Large intestine (tissue), 3 donors: ENCODE results near the gene DPP9. TPM values are rescaled to one million over a fixed set of nuclear protein-coding genes. Genes with fewer than 3 reads are reported as not detected.
A peak's percentile ranks its signal among the peaks of the same experiment; 100 is the strongest.
"Not testable (repeated sequence)": the region's sequence is repeated elsewhere in the genome, so short reads cannot be mapped to it uniquely, and the experiment has no call there.

ENCODE experiments used
- DNase-seq, 2 donors: peaks; one replicate each; pipeline versions ENCODE4 v3.0.0 to v3.0.0-alpha.2; 2013
- H3K27ac ChIP-seq: one replicate; pipeline ENCODE4 v1.5.1; 2013; ENCODE audit warnings: low read length
- H3K27me3 ChIP-seq: 2 replicates; pipeline ENCODE4 v1.6.1; 2013; ENCODE audit warnings: low read length; ENCODE audit not compliant: control insufficient read depth, insufficient read depth
- H3K36me3 ChIP-seq: 2 replicates; pipeline ENCODE4 v1.6.1; 2013; ENCODE audit warnings: low read length; ENCODE audit not compliant: control insufficient read depth, insufficient read depth
- H3K4me1 ChIP-seq: one replicate; pipeline ENCODE4 v1.6.1; 2013; ENCODE audit warnings: low read length; ENCODE audit not compliant: control insufficient read depth, insufficient read depth
- H3K4me3 ChIP-seq: one replicate; pipeline ENCODE4 v1.5.1; 2013; ENCODE audit warnings: low read length
- H3K9me3 ChIP-seq: one replicate; pipeline ENCODE4 v1.6.1; 2013; ENCODE audit warnings: mild to moderate bottlenecking, low read depth, low read length, moderate library complexity; ENCODE audit not compliant: control insufficient read depth
- WGBS: methylation state at CpG from one replicate; pipeline ENCODE4 v1.1.5; 2013; ENCODE audit warnings: low lambda C conversion rate; ENCODE audit not compliant: insufficient coverage; 5-methylcytosine and 5-hydroxymethylcytosine counted together
- polyA plus RNA-seq: library from polyadenylated mRNA; unstranded; fragments of 120-200 nt; gene quantifications from one replicate; pipeline ENCODE4 v1.2.1, GENCODE V29; 2013

Gene DPP9
- polyA plus RNA-seq, 1 donor, result 34.7 TPM

DNA sequence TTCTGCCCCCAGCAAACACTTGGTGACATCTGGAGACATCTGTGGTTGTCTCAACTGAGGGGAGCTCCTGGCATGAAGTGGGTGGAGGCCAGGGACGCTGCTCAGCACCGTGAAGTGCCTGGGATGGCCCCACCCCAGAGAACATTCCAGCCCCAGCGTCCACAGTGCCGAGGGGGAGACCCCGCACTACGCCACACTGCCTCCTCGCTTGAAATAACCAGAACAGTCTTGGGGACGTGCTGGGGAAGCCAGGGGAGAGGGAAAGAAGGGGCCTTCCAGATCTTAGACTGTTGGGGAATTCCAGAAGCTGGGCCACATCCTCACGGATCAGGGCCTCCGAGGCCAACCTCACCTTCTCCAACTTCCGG is 4.2 kb downstream of the DPP9 start:
- WGBS, result no CpG with 5 or more reads among the region's 11 CpGs

DNA sequence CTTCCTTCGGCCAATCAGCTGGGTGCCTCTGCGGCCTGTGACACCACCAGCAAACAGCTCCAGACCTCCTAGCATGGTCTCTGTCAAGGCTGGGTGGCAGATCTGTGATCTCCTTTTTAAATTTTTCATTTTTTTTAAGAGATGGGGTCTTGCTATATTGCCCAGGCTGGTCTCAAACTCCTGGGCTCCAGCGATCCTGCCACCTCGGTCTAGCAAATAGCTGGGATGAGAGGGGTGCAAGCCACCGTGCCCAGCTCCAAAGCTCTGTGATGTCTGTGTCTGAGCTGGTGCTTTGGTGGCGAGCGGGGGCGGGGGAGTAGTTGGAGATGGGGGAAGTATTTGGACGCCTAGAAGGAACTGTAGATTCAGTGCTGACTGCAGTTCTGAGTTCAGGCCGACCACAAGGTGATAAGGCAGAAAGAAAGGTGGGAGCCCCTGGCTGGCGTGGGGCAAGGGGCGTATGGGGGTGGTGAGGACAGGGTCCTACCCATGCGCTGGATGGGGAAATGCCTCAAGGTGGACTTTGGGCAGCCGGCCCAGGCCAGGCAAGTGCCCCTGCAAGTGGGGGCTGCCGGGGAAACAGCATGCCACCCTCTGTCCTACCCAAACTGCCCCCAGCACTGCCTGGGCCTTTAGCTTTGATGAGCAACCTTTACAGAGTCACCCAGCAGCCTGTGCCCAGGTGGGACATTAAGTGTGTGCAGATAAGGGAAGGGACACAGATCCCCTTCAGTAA is 5.5 kb downstream of the DPP9 start:
- H3K4me1 ChIP-seq, result peaks cover 26% of the 10 kb centered on the region
- H3K4me3 ChIP-seq, result no peak overlapping the region
- DNase-seq, result no peak
- peaks cover 73% of the 10 kb centered on the region for H3K36me3 ChIP-seq
- no peaks in the 10 kb centered on the region for H3K9me3 ChIP-seq
- WGBS, result no CpG with 5 or more reads among the region's 15 CpGs
- peak overlapping the region; percentile 77 for H3K27ac ChIP-seq
- no peaks in the 10 kb centered on the region for H3K27me3 ChIP-seq

More for the DNA sequence above, 4.2 kb downstream of the DPP9 start:
- Histone ChIP-seq H3K27me3 (no peaks in the 10 kb centered on the region), H3K4me1 (peaks cover 26% of the 10 kb centered on the region), H3K9me3 (no peaks in the 10 kb centered on the region), H3K4me3 (no peak overlapping the region), H3K27ac (no peak overlapping the region), H3K36me3 (peaks cover 60% of the 10 kb centered on the region)
- DNase-seq, result no peak

DNA sequence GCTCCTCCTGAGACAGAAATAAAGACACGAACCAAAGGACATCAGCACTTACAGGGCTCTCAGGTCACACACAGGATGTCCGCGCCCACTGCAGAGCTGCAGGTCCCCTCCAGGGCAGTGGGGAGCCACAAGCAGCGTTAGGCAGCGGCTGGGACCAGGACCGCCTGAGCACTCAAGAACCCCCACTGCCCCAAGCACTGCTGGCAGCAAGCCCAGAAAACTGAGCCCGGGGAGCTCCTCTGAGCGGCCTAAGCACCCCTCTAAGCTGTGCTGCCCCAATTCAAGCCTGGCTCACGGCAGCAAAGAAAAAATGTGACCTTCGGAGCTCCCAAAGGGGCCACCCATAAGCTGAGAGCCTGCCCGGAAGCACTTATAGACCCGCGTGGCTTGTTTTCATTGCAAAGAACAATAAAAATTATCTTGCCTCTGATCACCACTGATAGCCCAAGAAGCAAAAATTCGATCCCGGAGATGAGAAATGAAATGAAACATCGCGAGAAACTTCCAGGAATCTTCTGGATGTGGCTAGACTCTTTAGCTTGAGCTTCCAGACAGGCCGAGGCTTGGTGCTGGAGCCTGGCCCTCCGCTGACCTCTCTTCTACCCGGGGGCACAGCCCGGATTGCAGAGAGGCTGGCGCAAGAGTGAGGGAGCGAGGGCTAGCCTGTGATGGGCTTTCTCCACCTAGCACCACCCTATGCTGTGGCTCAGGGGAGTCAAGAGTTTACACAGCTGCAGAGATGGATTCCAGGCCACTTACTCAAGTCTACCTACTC is 6.3 kb downstream of the DPP9 start:
- WGBS, result no CpG with 5 or more reads among the region's 23 CpGs
- H3K27ac ChIP-seq, result peak overlapping the region; percentile 77
- no peaks in the 10 kb centered on the region for H3K27me3 ChIP-seq
- H3K4me3 ChIP-seq, result no peak overlapping the region
- H3K4me1 ChIP-seq, result peaks cover 26% of the 10 kb centered on the region
- DNase-seq, result peak in 1 of 2 donors; percentile 66
- no peaks in the 10 kb centered on the region for H3K9me3 ChIP-seq
- peaks cover 81% of the 10 kb centered on the region for H3K36me3 ChIP-seq

DNA sequence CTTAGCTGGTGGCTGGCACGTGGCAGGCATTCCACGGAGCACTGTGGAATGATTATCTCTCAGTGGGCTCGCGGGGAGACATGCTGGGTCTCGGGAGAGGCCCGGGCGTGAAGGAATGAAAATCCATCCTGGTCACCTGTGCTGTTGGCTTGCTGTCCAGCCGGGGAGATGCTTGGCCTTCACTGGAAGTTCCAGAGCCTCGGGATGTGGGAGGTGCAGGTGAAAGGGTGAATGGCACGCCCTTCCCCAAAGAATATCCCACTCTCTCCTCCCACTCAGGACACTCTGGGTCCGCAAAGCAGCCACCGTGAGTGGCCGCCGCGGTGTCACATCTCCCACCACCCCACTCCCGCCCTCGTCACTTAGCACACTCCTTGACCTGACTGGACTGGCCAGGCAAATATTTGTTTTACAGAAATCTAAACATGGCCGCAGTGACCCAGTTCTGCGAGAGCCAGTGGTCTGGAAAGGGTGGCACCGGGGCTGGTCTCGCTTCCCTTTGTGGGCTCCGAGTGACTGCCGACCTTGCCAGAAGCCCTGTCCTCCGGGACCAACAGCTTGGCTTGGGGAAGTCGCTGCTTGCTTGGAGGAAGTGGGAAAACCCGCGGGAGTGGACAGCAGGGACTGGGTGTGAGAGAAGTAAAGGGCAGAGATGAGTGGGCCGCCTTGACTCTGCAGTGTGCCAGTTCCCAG is 8.0 kb downstream of the DPP9 start:
- Histone ChIP-seq H3K36me3 (peaks cover 86% of the 10 kb centered on the region), H3K4me3 (no peak overlapping the region), H3K27me3 (no peaks in the 10 kb centered on the region), H3K9me3 (no peaks in the 10 kb centered on the region), H3K4me1 (peaks cover 21% of the 10 kb centered on the region), H3K27ac (no peak overlapping the region)
- no CpG with 5 or more reads among the region's 28 CpGs for WGBS
- no peak for DNase-seq

DNA sequence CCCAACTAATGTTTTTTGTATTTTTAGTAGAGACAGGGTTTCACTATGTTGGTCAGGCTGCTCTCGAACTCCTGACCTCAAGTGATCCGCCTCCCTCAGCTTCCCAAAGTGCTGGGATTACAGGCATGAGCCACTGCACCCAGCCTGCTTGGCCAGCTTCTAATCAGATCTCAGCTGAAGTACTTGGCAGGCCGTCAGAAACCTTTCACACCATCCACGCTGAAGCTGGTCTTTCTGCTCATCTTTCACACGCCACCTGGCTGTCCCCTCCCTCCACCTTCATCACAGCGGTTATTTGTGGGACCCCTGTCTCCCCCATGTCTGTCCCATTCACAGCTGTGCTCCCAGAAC is 8.5 kb downstream of the DPP9 start:
- H3K4me3 ChIP-seq, H3K9me3 ChIP-seq, H3K27me3 ChIP-seq, H3K27ac ChIP-seq, DNase-seq: not testable (repeated sequence)
- no CpG with 5 or more reads among the region's 6 CpGs for WGBS
- H3K36me3 ChIP-seq, result peaks cover 86% of the 10 kb centered on the region
- peaks cover 21% of the 10 kb centered on the region for H3K4me1 ChIP-seq

DNA sequence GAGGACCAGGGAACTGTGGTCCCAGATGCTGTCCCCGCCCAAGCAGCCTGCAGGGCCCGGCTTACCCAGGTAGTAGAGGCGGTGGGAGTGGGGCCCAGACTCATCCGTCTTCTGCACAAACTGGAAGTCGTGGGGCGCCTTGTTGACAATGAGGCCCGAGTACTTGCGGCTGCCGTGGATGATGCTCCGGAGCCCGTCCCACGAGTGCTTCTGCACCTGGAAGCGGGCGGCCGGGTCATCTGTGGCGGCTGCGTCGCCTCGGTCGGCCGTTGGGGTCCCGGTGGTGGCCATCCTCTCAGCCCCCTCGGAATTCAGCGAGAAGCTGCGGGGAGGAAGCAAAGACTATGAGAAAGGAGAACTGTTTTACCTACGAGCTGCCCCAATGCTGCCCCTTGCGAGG is 9.6 kb downstream of the DPP9 start:
- peaks cover 84% of the 10 kb centered on the region for H3K36me3 ChIP-seq
- H3K4me1 ChIP-seq, result peaks cover 21% of the 10 kb centered on the region
- H3K9me3 ChIP-seq, result no peaks in the 10 kb centered on the region
- no CpG with 5 or more reads among the region's 27 CpGs for WGBS
- no peak overlapping the region for H3K4me3 ChIP-seq
- no peak for DNase-seq
- no peaks in the 10 kb centered on the region for H3K27me3 ChIP-seq
- H3K27ac ChIP-seq, result no peak overlapping the region

DNA sequence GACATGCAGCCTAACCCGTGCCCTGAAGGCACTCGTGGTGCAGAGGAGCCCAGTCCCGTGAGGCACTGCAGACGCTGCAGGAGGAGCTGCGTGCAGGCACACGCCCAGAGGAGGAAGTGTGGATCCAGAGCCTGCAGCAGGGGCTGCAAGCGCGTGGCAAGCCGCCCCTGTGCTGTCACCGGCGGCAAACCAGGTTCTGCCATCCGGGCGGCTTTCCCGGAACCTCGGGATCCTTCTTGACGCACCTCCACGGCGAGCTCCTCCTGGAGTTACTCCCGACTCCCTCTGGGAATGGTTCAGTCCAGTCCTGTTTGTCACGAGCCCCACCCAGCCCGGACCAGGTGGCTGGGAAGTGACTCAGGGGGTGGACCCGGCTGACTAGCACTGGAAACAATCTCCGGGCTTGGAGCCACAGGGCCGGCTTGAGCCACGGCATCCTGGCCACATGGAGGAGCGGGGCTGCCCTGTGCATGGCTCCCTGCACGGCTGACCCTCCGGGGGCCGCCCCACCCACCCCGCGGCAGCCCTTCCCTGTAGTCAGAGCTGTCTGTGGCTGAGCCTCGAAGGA is 10.2 kb downstream of the DPP9 start:
- Histone ChIP-seq H3K4me1 (peaks cover 20% of the 10 kb centered on the region), H3K27ac (no peak overlapping the region), H3K9me3 (no peaks in the 10 kb centered on the region), H3K4me3 (no peak overlapping the region), H3K27me3 (no peaks in the 10 kb centered on the region), H3K36me3 (peaks cover 80% of the 10 kb centered on the region)
- no CpG with 5 or more reads among the region's 32 CpGs for WGBS
- DNase-seq, result no peak

DNA sequence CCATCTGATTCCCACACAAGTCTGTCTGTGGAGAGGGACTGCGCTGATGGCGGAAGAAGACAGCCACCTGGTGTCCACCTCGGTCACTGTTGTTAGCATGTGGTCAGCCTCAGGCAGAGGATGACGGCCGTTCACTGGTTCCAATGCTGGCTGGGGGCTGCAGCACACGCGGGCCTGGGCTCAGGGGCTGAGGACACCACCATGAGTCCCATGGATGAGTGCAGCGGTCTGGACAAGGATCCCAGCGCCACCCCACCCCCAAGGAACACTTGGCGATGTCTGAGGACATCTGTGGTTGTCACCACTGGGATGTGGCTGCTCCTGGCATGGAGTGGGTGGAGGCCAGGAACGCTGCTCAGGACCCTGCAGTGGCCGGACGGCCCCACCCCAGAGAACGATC is 10.9 kb downstream of the DPP9 start:
- DNase-seq, result no peak
- H3K9me3 ChIP-seq, result no peaks in the 10 kb centered on the region
- peaks cover 73% of the 10 kb centered on the region for H3K36me3 ChIP-seq
- H3K4me1 ChIP-seq, result peaks cover 13% of the 10 kb centered on the region
- no peak overlapping the region for H3K27ac ChIP-seq
- no peaks in the 10 kb centered on the region for H3K27me3 ChIP-seq
- H3K4me3 ChIP-seq, result no peak overlapping the region
- no CpG with 5 or more reads among the region's 14 CpGs for WGBS

DNA sequence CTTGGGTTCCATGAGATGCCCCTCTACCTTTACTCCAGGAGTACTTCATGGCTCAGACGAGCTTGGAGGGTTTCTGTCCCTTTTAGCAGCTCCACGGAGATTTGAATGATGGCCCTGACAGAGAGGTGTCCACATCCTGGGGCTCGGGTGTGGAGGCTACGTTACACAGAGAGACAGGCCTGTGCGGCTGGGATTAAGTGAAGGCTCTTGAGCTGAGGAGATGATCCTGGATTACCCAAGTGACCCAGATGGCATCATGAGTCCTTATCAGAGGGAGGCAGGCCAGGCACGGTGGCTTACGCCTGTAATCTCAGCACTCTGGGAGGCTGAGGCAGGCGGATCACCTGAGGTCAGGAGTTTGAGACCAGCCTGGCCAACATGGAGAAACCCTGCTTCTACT is 12.4 kb downstream of the DPP9 start:
- Histone ChIP-seq H3K36me3 (peaks cover 71% of the 10 kb centered on the region), H3K27ac (no peak overlapping the region), H3K4me1 (peaks cover 1% of the 10 kb centered on the region), H3K27me3 (no peaks in the 10 kb centered on the region), H3K9me3 (no peaks in the 10 kb centered on the region), H3K4me3 (no peak overlapping the region)
- no peak for DNase-seq
- WGBS, result no CpG with 5 or more reads among the region's 8 CpGs

DNA sequence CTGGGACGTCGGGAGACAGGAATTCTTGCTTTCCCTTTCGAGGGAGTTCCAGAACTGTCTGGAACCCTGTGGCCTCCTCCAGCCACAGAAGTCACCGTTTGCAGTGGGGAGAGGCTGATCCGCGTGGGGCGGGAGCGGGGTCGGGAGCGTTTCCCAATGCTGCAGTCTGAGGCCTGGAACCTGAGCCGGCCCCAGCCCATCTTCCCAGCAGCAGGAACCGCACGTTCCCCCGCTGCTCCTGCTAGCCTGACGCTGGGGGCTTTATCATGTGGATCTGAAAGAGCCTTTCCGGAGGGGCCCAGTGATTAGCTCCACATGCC is 13.4 kb downstream of the DPP9 start:
- no peak overlapping the region for H3K4me3 ChIP-seq
- no peaks in the 10 kb centered on the region for H3K9me3 ChIP-seq
- DNase-seq, result no peak
- H3K36me3 ChIP-seq, result peaks cover 62% of the 10 kb centered on the region
- no CpG with 5 or more reads among the region's 16 CpGs for WGBS
- H3K27ac ChIP-seq, result no peak overlapping the region
- no peaks in the 10 kb centered on the region for H3K27me3 ChIP-seq
- H3K4me1 ChIP-seq, result peaks cover 11% of the 10 kb centered on the region
